ENCODE results near the gene CDKN2B. TPM values are rescaled to one million over a fixed set of nuclear protein-coding genes. Genes with fewer than 3 reads are reported as not detected.

Gene CDKN2B
- total RNA-seq, 6 donors from 2014 or later = 27.2 to 90.6 (median 52.6) TPM

- TF ChIP-seq EP300 (IDR thresholded peaks at IDR 0.05) (no peak), CTCF (IDR thresholded peaks at IDR 0.05) (no peak), POLR2A (IDR thresholded peaks at IDR 0.05) (no peak), POLR2AphosphoS5 (IDR thresholded peaks at IDR 0.05) (no peak)
These were observed 26.1 kb downstream of the CDKN2B start for GRCh38 chr9:21982861-21983560.

GRCh38 chr9:21982391-21982790 lies 26.7 kb downstream of the CDKN2B start:
- Histone ChIP-seq H3K27me3 (peaks cover 0 to 19% (median 3%) of the 10 kb centered on the region in 4 donors), H3K4me1 (peaks cover 0 to 3% (median 0%) of the 10 kb centered on the region in 4 donors), H3K27ac (no peak overlapping the region), H3K9me3 (no peaks in the 10 kb centered on the region), H3K4me3 (no peak overlapping the region), H3K36me3 (no peaks in the 10 kb centered on the region)
- DNase-seq = no peak
- no peak for ATAC-seq (ENCODE audit: low FRiP score in 2 of 2)
- no peak for TF ChIP-seq EP300 (IDR thresholded peaks at IDR 0.05)
- no peak for TF ChIP-seq POLR2AphosphoS5 (IDR thresholded peaks at IDR 0.05)
- no peak for TF ChIP-seq CTCF (IDR thresholded peaks at IDR 0.05)
- no peak for TF ChIP-seq POLR2A (IDR thresholded peaks at IDR 0.05)
- 45 to 79% methylated on average over 1 of the region's 1 CpG for WGBS, 2 donors

More at GRCh38 chr9:21982861-21983560, 26.1 kb downstream of the CDKN2B start:
- DNase-seq (no peak), ATAC-seq (ENCODE audit: low FRiP score in 2 of 2) (no peak)
- H3K27ac ChIP-seq = no peak overlapping the region
- peaks cover 0 to 3% (median 0%) of the 10 kb centered on the region in 4 donors for H3K4me1 ChIP-seq
- H3K9me3 ChIP-seq = no peaks in the 10 kb centered on the region
- no peaks in the 10 kb centered on the region for H3K36me3 ChIP-seq
- H3K27me3 ChIP-seq = peaks cover 0 to 18% (median 2%) of the 10 kb centered on the region in 4 donors
- 67 to 71% methylated on average over 1 of the region's 1 CpG for WGBS, 2 donors
- H3K4me3 ChIP-seq = no peak overlapping the region

GRCh38 chr9:21976334-21976875 lies 32.7 kb downstream of the CDKN2B start:
- TF ChIP-seq EP300 (IDR thresholded peaks at IDR 0.05) = no peak
- TF ChIP-seq POLR2AphosphoS5 (IDR thresholded peaks at IDR 0.05) = no peak
- peaks cover 0 to 62% (median 39%) of the 10 kb centered on the region in 4 donors for H3K27me3 ChIP-seq
- WGBS, 2 donors = 27 to 30% methylated on average over 19 of the region's 19 CpGs

GRCh38 chr9:21974722-21975409 lies 34.2 kb downstream of the CDKN2B start:
- TF ChIP-seq POLR2A (IDR thresholded peaks at IDR 0.05) = no peak
- TF ChIP-seq CTCF (IDR thresholded peaks at IDR 0.05) = no peak
- TF ChIP-seq POLR2AphosphoS5 (IDR thresholded peaks at IDR 0.05) = no peak
- peak overlapping the region in 3 of 4 donors; percentile 30 to 50 (median 38) for H3K4me3 ChIP-seq
- 1% methylated on average over 24 to 39 of the region's 51 CpGs for WGBS, 2 donors
- H3K4me1 ChIP-seq = peaks cover 13 to 26% (median 15%) of the 10 kb centered on the region in 4 donors
- peak in 1 of 2 donors; percentile 88 for DNase-seq
- peak; percentile 62 to 90 for ATAC-seq (ENCODE audit: low FRiP score in 2 of 2)
- H3K36me3 ChIP-seq = no peaks in the 10 kb centered on the region
- H3K9me3 ChIP-seq = no peaks in the 10 kb centered on the region
- peaks cover 3 to 73% (median 53%) of the 10 kb centered on the region in 4 donors for H3K27me3 ChIP-seq
- no peak overlapping the region for H3K27ac ChIP-seq

More at GRCh38 chr9:21976334-21976875, 32.7 kb downstream of the CDKN2B start:
- ATAC-seq (ENCODE audit: low FRiP score in 2 of 2) = no peak
- Histone ChIP-seq H3K4me1 (peaks cover 13 to 19% (median 15%) of the 10 kb centered on the region in 4 donors), H3K4me3 (no peak overlapping the region), H3K36me3 (no peaks in the 10 kb centered on the region), H3K9me3 (no peaks in the 10 kb centered on the region), H3K27ac (no peak overlapping the region)
- DNase-seq = no peak

GRCh38 chr9:21974343-21974721 lies 34.8 kb downstream of the CDKN2B start:
- peaks cover 3 to 79% (median 55%) of the 10 kb centered on the region in 4 donors for H3K27me3 ChIP-seq
- WGBS, 2 donors = 3 to 7% methylated on average over 21 of the region's 21 CpGs

More at GRCh38 chr9:21974343-21974721, 34.8 kb downstream of the CDKN2B start:
- H3K4me1 ChIP-seq = peaks cover 13 to 26% (median 15%) of the 10 kb centered on the region in 4 donors
- DNase-seq (no peak), ATAC-seq (ENCODE audit: low FRiP score in 2 of 2) (peak in 1 of 2 donors; percentile 21)
- no peaks in the 10 kb centered on the region for H3K9me3 ChIP-seq
- peak overlapping the region in 3 of 4 donors; percentile 30 to 50 (median 38) for H3K4me3 ChIP-seq
- H3K27ac ChIP-seq = no peak overlapping the region
- H3K36me3 ChIP-seq = no peaks in the 10 kb centered on the region
- TF ChIP-seq EP300 (IDR thresholded peaks at IDR 0.05) (no peak), POLR2A (IDR thresholded peaks at IDR 0.05) (no peak), CTCF (IDR thresholded peaks at IDR 0.05) (no peak), POLR2AphosphoS5 (IDR thresholded peaks at IDR 0.05) (no peak)

Measured in upper lobe of left lung (tissue), 6 donors.